AG04450 (cell line): ENCODE measurements around the gene IL9. TPM values are rescaled to one million over a fixed set of nuclear protein-coding genes. Genes with fewer than 3 reads are reported as not detected.

Source experiments
- CTCF ChIA-PET: fragments of 300-600, 350-600 bp; formaldehyde crosslinking; extraction: SDS; loops from one replicate; lab custom pipeline; 2022; ENCODE audit warnings: antibody characterized with exemption, inconsistent platforms; lab: Charles Lee
- POLR2A ChIA-PET: fragments of 350-600 bp; formaldehyde crosslinking; extraction: SDS; loops from one replicate; lab custom pipeline; 2021; ENCODE audit warnings: antibody characterized with exemption, inconsistent platforms; lab: Yijun Ruan, JAX
- DNase-seq: peaks from one replicate; pipeline ENCODE4 v3.0.0-alpha.2; 2011; ENCODE audit warnings: low read depth, low spot score
- H3K27ac ChIP-seq: one replicate; pipeline ENCODE4 v1.5.1; 2012; ENCODE audit warnings: low read depth, low read length, control low read depth
- H3K27me3 ChIP-seq: one replicate; pipeline ENCODE4 v1.6.0; 2012; ENCODE audit warnings: low read length; ENCODE audit not compliant: control insufficient read depth, insufficient read depth
- H3K4me3 ChIP-seq: 2 replicates; pipeline ENCODE4 v1.5.1; 2011; ENCODE audit warnings: mild to moderate bottlenecking, low read depth, low read length, control low read depth
- H3K9me3 ChIP-seq: 2 replicates; pipeline ENCODE4 v1.5.1; 2012; ENCODE audit warnings: low read length; ENCODE audit not compliant: control insufficient read depth, insufficient read depth
- CTCF ChIP-seq: IDR thresholded peaks from 2 replicates; pipeline ENCODE4 v1.5.1; 2011; ENCODE audit warnings: low read depth, low read length, control low read depth, inconsistent platforms
- polyA plus RNA-seq: library from polyadenylated mRNA; depleted of rRNA; stranded (reverse); fragments of >200 nt; gene quantifications from 2 replicates; pipeline ENCODE4 v1.2.3, GENCODE V29; 2011

IL9 gene
- polyA plus RNA-seq, 1 experiment, result not detected

GRCh38 chr5:135937245-135937911, 41.7 kb upstream of the IL9 start:
- Histone ChIP-seq H3K9me3 (no peaks in the 10 kb centered on the region), H3K27me3 (peaks cover 14% of the 10 kb centered on the region), H3K4me3 (no peak overlapping the region), H3K27ac (no peak overlapping the region)
- POLR2A ChIA-PET, result no interaction called here
- TF ChIP-seq CTCF, result no peak
- CTCF ChIA-PET, result interaction anchor here (1.1 to 6.0 kb wide), 3 partner anchors 8 to 145 kb away, joined by 4 to 30 read pairs (median 13); no protein-coding TSS in a partner anchor
- DNase-seq, result no peak

GRCh38 chr5:135934939-135935338, 39.3 kb upstream of the IL9 start:
- DNase-seq, result peak; percentile 13
- Histone ChIP-seq H3K4me3 (no peak overlapping the region), H3K27ac (no peak overlapping the region), H3K9me3 (no peaks in the 10 kb centered on the region), H3K27me3 (peaks cover 31% of the 10 kb centered on the region)
- POLR2A ChIA-PET, result no interaction called here
- CTCF ChIA-PET, result interaction anchor here (0.9 to 6.0 kb wide), 3 partner anchors 11 to 277 kb away, joined by 3 to 30 read pairs (median 5); no protein-coding TSS in a partner anchor
- no peak for TF ChIP-seq CTCF

GRCh38 chr5:135930949-135931295, 35.3 kb upstream of the IL9 start:
- POLR2A ChIA-PET, result no interaction called here
- CTCF ChIA-PET, result no interaction called here
- Histone ChIP-seq H3K9me3 (no peaks in the 10 kb centered on the region), H3K27me3 (peaks cover 45% of the 10 kb centered on the region), H3K4me3 (no peak overlapping the region; the same call in 1 of the 2 replicates), H3K27ac (no peak overlapping the region)
- TF ChIP-seq CTCF, result no peak
- no peak for DNase-seq

DNA sequence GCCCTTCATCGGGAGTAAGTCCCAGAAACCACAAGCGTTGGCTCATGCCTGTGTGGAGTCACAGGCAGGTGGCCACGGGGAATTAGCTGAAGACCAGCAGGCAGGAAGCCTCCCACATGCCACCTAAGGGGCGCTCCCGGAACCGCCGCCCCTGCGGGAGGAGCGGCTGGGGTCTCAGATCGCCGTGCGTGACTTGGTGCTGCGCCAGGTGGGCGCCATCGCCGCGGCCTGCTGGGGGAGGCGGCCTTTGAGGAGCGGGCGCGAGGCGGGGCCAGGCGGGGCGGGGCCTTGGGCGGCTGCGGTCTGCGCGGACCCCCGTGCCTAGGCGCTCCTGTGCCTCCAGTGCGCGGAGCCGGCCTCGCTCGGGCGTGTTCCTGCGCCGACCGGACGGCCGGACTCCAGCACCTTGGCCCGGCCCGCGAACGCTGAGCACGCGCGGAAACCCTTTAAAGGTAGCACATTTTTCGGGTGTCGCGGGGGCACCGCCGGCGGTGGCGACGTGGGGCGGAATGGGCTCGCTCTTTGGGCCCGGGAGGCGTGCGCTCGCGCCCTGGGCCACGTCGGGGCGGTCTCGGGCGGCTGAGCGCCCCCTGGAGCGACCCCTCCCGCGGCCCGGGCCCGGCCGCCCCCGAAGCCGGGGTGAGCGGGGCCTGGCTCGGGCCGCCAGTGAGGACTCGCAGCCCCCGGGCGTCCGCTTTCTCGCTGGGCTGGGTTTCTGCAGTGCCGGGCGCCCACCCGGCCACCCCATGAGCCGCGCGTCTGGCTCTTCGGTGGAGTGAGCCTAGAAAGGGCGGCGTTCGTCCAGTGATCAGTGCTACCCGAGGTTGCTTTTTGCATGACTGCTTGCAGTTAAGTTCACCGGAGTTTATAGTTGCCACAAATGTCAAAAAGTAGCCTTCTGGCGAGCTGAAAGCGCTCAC, 34.6 kb upstream of the IL9 start:
- Histone ChIP-seq H3K4me3 (peak overlapping the region; percentile 43), H3K27me3 (peaks cover 45% of the 10 kb centered on the region), H3K27ac (no peak overlapping the region), H3K9me3 (no peaks in the 10 kb centered on the region)
- ChIA-PET POLR2A (no interaction called here), CTCF (interaction anchor here (0.9 to 1.7 kb wide), 2 partner anchors 14 to 152 kb away, joined by 3 read pairs; no protein-coding TSS in a partner anchor)
- TF ChIP-seq CTCF, result 0 out of 2 replicates have a peak, but pooled peaks have one; percentile 2
- no peak for DNase-seq
